Left ventricle myocardium inferior (tissue), 1 donor: Measurements from ENCODE around the gene ZDHHC14. TPM values are rescaled to one million over a fixed set of nuclear protein-coding genes. Genes with fewer than 3 reads are reported as not detected.

Experiments used
- DNase-seq: peaks from one replicate; pipeline ENCODE4 v3.0.0-alpha.2; 2020
- H3K27ac ChIP-seq: fragments of 200-600 bp; replicated peaks from 2 replicates; pipeline ENCODE4 v1.8.0; 2021
- H3K27me3 ChIP-seq: fragments of 200-600 bp; 2 replicates; pipeline ENCODE4 v1.8.0; 2021; ENCODE audit warnings: low read depth
- H3K36me3 ChIP-seq: fragments of 200-600 bp; 2 replicates; pipeline ENCODE4 v1.8.0; 2021
- H3K4me1 ChIP-seq: fragments of 200-600 bp; 2 replicates; pipeline ENCODE4 v1.8.0; 2021
- H3K4me3 ChIP-seq: fragments of 200-600 bp; 2 replicates; pipeline ENCODE4 v1.8.0; 2021; ENCODE audit warnings: mild to moderate bottlenecking, moderate library complexity
- H3K9me3 ChIP-seq: fragments of 200-600 bp; replicated peaks from 2 replicates; pipeline ENCODE4 v1.8.0; 2021
- intact Hi-C: fragments of 100-400 bp; cut with micrococcal nuclease; formaldehyde crosslinking; loops from one replicate; pipeline ENCODE4 v1.11.0; 2022
- total RNA-seq: library from RNA; stranded (reverse); fragmentation: NEBNext Ultra II Directional; extraction: Animal tissue kit (Norgen Biotek cat#: 25700); gene quantifications from one replicate; pipeline ENCODE4 v1.2.1, GENCODE V29; 2021
- TF ChIP-seq, protein P1 (sequence below): fragments of 200-600 bp; IDR thresholded peaks from 2 replicates; pipeline ENCODE4 v1.8.0; 2021; ENCODE audit warnings: antibody characterized with exemption, mild to moderate bottlenecking, borderline replicate concordance
- donor health status: DM: no; HTN: yes; CAD: no; lungs with severe emphysema.

Gene ZDHHC14
- total RNA-seq, 1 donor from 2014 or later: 10.0 TPM

DNA sequence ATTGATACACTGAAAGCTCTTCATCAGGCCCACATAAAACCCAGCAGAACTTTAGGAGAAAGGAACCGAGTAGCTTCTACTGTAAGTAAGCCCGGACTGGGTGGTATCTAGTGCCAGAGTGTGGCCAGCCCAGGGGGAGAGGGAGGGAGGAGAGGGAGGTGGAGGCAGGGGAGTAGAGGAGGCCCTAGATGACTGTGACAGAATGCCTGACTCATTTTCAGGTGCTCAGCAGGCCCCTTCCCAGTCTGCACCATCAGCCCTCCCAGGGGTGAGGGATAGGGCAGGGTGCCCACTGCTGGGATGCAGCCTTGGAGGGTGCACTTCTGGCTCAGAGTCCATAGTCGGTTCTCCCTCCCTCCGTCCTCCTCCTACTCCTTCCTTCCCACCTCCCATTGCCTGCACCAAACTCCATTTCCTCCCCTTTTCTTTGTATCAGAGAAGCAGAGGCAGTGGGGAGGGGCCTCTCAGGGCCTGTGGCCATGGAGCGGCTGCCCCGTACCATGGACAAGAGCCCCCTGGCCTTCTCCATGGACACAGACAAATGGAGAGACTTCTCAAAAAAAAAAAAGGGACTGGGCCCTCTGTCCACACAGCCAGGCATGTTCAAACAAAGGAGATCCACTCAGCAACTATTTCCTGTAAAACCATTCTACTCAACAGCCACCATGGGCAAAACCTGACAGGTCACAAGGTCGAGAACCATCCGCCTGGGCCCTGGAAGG is 257.1 kb downstream of the ZDHHC14 start:
- TF ChIP-seq, protein P1, sequence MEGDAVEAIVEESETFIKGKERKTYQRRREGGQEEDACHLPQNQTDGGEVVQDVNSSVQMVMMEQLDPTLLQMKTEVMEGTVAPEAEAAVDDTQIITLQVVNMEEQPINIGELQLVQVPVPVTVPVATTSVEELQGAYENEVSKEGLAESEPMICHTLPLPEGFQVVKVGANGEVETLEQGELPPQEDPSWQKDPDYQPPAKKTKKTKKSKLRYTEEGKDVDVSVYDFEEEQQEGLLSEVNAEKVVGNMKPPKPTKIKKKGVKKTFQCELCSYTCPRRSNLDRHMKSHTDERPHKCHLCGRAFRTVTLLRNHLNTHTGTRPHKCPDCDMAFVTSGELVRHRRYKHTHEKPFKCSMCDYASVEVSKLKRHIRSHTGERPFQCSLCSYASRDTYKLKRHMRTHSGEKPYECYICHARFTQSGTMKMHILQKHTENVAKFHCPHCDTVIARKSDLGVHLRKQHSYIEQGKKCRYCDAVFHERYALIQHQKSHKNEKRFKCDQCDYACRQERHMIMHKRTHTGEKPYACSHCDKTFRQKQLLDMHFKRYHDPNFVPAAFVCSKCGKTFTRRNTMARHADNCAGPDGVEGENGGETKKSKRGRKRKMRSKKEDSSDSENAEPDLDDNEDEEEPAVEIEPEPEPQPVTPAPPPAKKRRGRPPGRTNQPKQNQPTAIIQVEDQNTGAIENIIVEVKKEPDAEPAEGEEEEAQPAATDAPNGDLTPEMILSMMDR: no peak
- H3K36me3 ChIP-seq: peaks cover 10% of the 10 kb centered on the region
- no peaks in the 10 kb centered on the region for H3K27me3 ChIP-seq
- intact Hi-C loops: no loop called here
- H3K9me3 ChIP-seq: no peaks in the 10 kb centered on the region
- no peak overlapping the region for H3K4me3 ChIP-seq
- H3K27ac ChIP-seq: no peak overlapping the region
- no peak for DNase-seq
- no peaks in the 10 kb centered on the region for H3K4me1 ChIP-seq

DNA sequence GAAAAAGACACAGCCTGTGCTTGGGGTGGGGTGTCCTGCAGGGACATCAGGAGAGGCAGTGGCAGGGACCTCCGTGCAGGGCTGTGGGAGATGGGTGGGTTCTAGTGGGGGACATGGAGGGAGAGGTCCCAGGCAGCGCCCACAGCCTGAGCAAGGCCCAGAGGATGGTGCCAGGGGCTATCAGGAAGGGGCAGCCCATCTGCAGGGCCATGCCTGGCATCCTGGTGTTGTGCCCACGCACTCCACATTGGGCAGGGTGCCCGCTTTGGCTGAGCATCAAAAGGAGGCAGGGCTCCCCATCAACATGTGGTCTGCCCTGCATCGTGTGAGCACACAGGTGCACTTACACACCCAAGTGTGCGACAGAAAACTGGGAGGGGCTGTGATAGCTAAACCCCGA is 257.8 kb downstream of the ZDHHC14 start:
- DNase-seq: no peak

DNA sequence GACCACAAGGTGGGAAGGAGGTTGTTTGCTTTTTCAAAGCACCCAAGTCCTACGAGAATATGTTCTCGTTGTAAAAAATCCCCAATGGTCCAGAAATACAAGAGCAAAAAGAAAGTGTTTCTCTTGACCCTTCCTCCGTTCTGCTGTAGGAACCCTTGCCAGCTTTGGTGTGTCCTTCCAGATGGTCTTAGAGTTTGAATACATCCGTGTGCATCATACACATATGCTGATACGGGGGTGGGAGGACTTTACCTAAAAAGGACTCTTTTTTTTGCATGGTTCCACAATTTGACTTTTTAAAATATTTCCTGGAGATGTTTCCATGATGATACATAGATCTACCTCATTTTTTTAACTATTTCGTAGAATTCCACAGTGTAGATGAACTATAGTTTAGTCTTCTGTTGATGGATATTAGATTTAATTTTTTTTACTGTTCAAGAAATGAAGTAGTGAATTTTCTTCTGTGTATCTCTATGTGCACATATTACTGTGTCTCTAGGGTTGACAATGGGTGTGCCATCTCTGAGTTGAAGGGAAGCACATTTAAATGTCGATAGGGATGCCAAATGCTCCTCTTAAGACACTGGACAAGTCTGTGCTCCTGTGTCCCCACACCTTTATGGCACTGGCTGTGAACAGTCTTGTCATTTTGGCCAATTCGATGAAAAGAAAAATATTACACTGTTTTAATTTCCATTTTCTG is 259.9 kb downstream of the ZDHHC14 start:
- Histone ChIP-seq H3K27ac (no peak overlapping the region), H3K4me1 (no peaks in the 10 kb centered on the region), H3K4me3 (no peak overlapping the region), H3K36me3 (peaks cover 2% of the 10 kb centered on the region), H3K27me3 (no peaks in the 10 kb centered on the region), H3K9me3 (no peaks in the 10 kb centered on the region)
- intact Hi-C loops: no loop called here
- DNase-seq: no peak
- TF ChIP-seq, protein P1: no peak

More for the DNA sequence above, 257.8 kb downstream of the ZDHHC14 start:
- H3K4me1 ChIP-seq: no peaks in the 10 kb centered on the region
- intact Hi-C loops: no loop called here
- no peaks in the 10 kb centered on the region for H3K27me3 ChIP-seq
- H3K4me3 ChIP-seq: no peak overlapping the region
- H3K36me3 ChIP-seq: peaks cover 10% of the 10 kb centered on the region
- H3K9me3 ChIP-seq: no peaks in the 10 kb centered on the region
- TF ChIP-seq, protein P1: no peak
- H3K27ac ChIP-seq: no peak overlapping the region

DNA sequence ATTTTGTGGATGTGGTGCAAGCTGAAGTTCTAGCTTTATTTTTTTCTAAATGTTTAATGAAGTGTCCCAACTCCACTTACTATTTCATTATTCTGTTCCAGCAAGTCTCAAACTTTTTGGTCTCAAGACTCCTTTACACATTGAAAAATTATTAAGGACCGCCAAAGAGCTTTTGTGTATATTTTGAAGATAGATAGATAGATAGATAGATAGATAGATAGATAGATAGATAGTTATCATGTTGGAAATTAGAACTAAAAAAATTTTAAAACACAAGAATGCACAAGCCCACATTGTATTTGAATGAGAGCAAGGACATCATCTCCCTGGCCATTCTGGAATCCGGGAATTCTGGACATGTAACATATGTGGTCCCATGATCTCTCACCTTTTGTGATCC is 260.8 kb downstream of the ZDHHC14 start:
- Histone ChIP-seq H3K27ac (no peak overlapping the region), H3K9me3 (no peaks in the 10 kb centered on the region), H3K4me1 (no peaks in the 10 kb centered on the region), H3K4me3 (no peak overlapping the region), H3K36me3 (no peaks in the 10 kb centered on the region), H3K27me3 (no peaks in the 10 kb centered on the region)
- TF ChIP-seq, protein P1: no peak
- no peak for DNase-seq
- intact Hi-C loops: no loop called here

DNA sequence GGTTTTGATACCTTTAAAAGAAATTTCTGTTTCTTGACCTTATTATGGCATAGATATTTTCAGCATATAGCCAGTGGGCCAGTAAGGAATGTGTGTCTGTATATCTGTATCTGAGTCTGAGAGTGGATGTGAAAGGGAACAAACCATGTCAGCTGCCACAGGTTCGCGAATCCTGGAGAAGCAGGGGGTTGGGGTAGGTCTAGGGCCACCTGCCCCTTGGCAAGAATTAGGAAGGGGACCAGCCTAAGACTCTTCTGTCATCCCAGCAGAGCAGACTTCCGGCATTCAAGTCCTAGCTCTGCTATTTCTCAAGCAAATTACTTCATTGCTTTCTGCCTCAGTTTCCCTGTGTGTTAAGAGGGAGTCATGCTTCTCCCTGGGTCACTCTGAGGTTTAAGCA is 261.7 kb downstream of the ZDHHC14 start:
- Histone ChIP-seq H3K36me3 (no peaks in the 10 kb centered on the region), H3K4me1 (no peaks in the 10 kb centered on the region), H3K9me3 (no peaks in the 10 kb centered on the region), H3K4me3 (no peak overlapping the region), H3K27ac (no peak overlapping the region), H3K27me3 (no peaks in the 10 kb centered on the region)
- intact Hi-C loops: no loop called here
- TF ChIP-seq, protein P1: no peak
- DNase-seq: no peak
